H9 (cell line): ENCODE results near the gene SMIM23. TPM values are rescaled to one million over a fixed set of nuclear protein-coding genes. Genes with fewer than 3 reads are reported as not detected.

ENCODE experiments used
- DNase-seq: peaks from one replicate; pipeline ENCODE4 v3.0.0-alpha.2; 2017
- H2AFZ ChIP-seq: one replicate; pipeline ENCODE4 v1.6.1; 2013; ENCODE audit warnings: mild to moderate bottlenecking, low read length, control low read depth, moderate library complexity
- H2AK5ac ChIP-seq: 2 replicates; pipeline ENCODE4 v1.6.1; 2013; ENCODE audit warnings: low read length, control low read depth, mixed read lengths; ENCODE audit not compliant: insufficient read length
- H2BK120ac ChIP-seq: one replicate; pipeline ENCODE4 v1.6.1; 2013; ENCODE audit warnings: low read depth, mild to moderate bottlenecking, low read length, control low read depth, inconsistent platforms; ENCODE audit not compliant: poor library complexity, severe bottlenecking
- H2BK12ac ChIP-seq: 2 replicates; pipeline ENCODE4 v1.6.1; 2013; ENCODE audit warnings: low read length, control low read depth, mixed read lengths, low read depth; ENCODE audit not compliant: insufficient read length
- H2BK15ac ChIP-seq: 2 replicates; pipeline ENCODE4 v1.6.1; 2013; ENCODE audit warnings: low read depth, low read length, control low read depth
- H2BK20ac ChIP-seq: one replicate; pipeline ENCODE4 v1.6.1; 2013; ENCODE audit warnings: low read depth, mild to moderate bottlenecking, low read length, control low read depth, inconsistent platforms; ENCODE audit not compliant: poor library complexity, severe bottlenecking
- H2BK5ac ChIP-seq: 2 replicates; pipeline ENCODE4 v1.6.1; 2013; ENCODE audit warnings: low read length, control low read depth, mixed read lengths; ENCODE audit not compliant: insufficient read length
- H3K14ac ChIP-seq: 2 replicates; pipeline ENCODE4 v1.6.1; 2013; ENCODE audit warnings: low read length, control low read depth; ENCODE audit not compliant: insufficient read depth
- H3K18ac ChIP-seq: 2 replicates; pipeline ENCODE4 v1.6.1; 2013; ENCODE audit warnings: low read depth, mild to moderate bottlenecking, mixed read lengths, low read length, control low read depth; ENCODE audit not compliant: insufficient read length
- H3K23ac ChIP-seq: 2 replicates; pipeline ENCODE4 v1.6.1; 2013; ENCODE audit warnings: low read length, control low read depth, mixed read lengths, low read depth; ENCODE audit not compliant: insufficient read length
- H3K23me2 ChIP-seq: 2 replicates; pipeline ENCODE4 v1.6.1; 2013; ENCODE audit warnings: low read depth, mild to moderate bottlenecking, mixed read lengths, low read length, control low read depth; ENCODE audit not compliant: insufficient read length, poor library complexity, severe bottlenecking
- H3K27ac ChIP-seq: 2 replicates; pipeline ENCODE4 v1.5.1; 2013; ENCODE audit warnings: low read length, control low read depth, mixed read lengths, low read depth; ENCODE audit not compliant: insufficient read length
- H3K27me3 ChIP-seq: 2 replicates; pipeline ENCODE4 v1.6.1; 2013; ENCODE audit warnings: low read length, control low read depth, inconsistent platforms; ENCODE audit not compliant: insufficient read depth
- H3K4ac ChIP-seq: 2 replicates; pipeline ENCODE4 v1.6.1; 2013; ENCODE audit warnings: low read depth, mild to moderate bottlenecking, control low read depth, inconsistent platforms, low read length, moderate library complexity
- H3K4me1 ChIP-seq: 2 replicates; pipeline ENCODE4 v1.6.1; 2013; ENCODE audit warnings: low read length, control low read depth, inconsistent platforms; ENCODE audit not compliant: insufficient read depth
- H3K4me2 ChIP-seq: 2 replicates; pipeline ENCODE4 v1.6.1; 2013; ENCODE audit warnings: low read length, control low read depth, mixed read lengths; ENCODE audit not compliant: insufficient read length, insufficient read depth
- H3K56ac ChIP-seq: 2 replicates; pipeline ENCODE4 v1.6.1; 2013; ENCODE audit warnings: low read depth, mild to moderate bottlenecking, mixed read lengths, low read length, control low read depth; ENCODE audit not compliant: insufficient read length
- H3K79me1 ChIP-seq: 2 replicates; pipeline ENCODE4 v1.6.1; 2013; ENCODE audit warnings: low read depth, mild to moderate bottlenecking, moderate library complexity, low read length, control low read depth, inconsistent platforms; ENCODE audit not compliant: insufficient read depth, poor library complexity, severe bottlenecking
- H3K79me2 ChIP-seq: 2 replicates; pipeline ENCODE4 v1.6.1; 2013; ENCODE audit warnings: low read length, control low read depth, inconsistent platforms; ENCODE audit not compliant: insufficient read depth
- H3K9ac ChIP-seq: 2 replicates; pipeline ENCODE4 v1.6.1; 2013; ENCODE audit warnings: low read length, control low read depth, mixed read lengths; ENCODE audit not compliant: insufficient read length; ENCODE audit errors: extremely low read depth
- H3K9me3 ChIP-seq: one replicate; pipeline ENCODE4 v1.6.1; 2013; ENCODE audit warnings: low read depth, low read length, inconsistent platforms; ENCODE audit not compliant: control insufficient read depth
- H3T11ph ChIP-seq: one replicate; pipeline ENCODE4 v1.6.1; 2013; ENCODE audit warnings: mild to moderate bottlenecking, low read length, control low read depth, inconsistent platforms
- H4K20me1 ChIP-seq: one replicate; pipeline ENCODE4 v1.6.1; 2013; ENCODE audit not compliant: control insufficient read depth, insufficient read length, insufficient read depth
- H4K5ac ChIP-seq: 2 replicates; pipeline ENCODE4 v1.6.1; 2013; ENCODE audit warnings: low read depth, mild to moderate bottlenecking, mixed read lengths, low read length, control low read depth; ENCODE audit not compliant: insufficient read length
- H4K8ac ChIP-seq: replicated peaks from 2 replicates; pipeline ENCODE4 v1.6.1; 2013; ENCODE audit warnings: low read length, control low read depth, mixed read lengths, low read depth; ENCODE audit not compliant: insufficient read length
- H4K91ac ChIP-seq: 2 replicates; pipeline ENCODE4 v1.6.1; 2013; ENCODE audit warnings: low read depth, mild to moderate bottlenecking, moderate library complexity, mixed read lengths, low read length, control low read depth; ENCODE audit not compliant: insufficient read length
- H3K27ac Mint-ChIP-seq, 3 experiments: 2 replicates in 2 of 3; 3 replicates in 1 of 3; pipeline ENCODE4 v1.8.0; 2020 to 2021; ENCODE audit warnings: mixed read lengths in 3 of 3, mild to moderate bottlenecking in 1 of 3, moderate library complexity in 1 of 3
- H3K27me3 Mint-ChIP-seq: 2 replicates; pipeline ENCODE4 v1.8.0; 2021; ENCODE audit warnings: low read depth, mild to moderate bottlenecking, moderate library complexity, mixed read lengths
- H3K36me3 Mint-ChIP-seq, 3 experiments: 2 replicates in 2 of 3; 3 replicates in 1 of 3; pipeline ENCODE4 v1.8.0; 2020 to 2021; ENCODE audit warnings: low read depth in 3 of 3, mixed read lengths in 3 of 3; ENCODE audit not compliant: insufficient read depth in 1 of 3
- H3K4me1 Mint-ChIP-seq, 2 experiments: 2 replicates each; pipeline ENCODE4 v1.8.0; 2020; ENCODE audit warnings: mixed read lengths in 2 of 2
- H3K4me3 Mint-ChIP-seq, 2 experiments: 2 replicates in 1 of 2; 3 replicates in 1 of 2; pipeline ENCODE4 v1.8.0; 2020 to 2021; ENCODE audit warnings: mild to moderate bottlenecking in 2 of 2, mixed read lengths in 2 of 2, moderate library complexity in 1 of 2
- H3K9me3 Mint-ChIP-seq, 2 experiments: 2 replicates in 1 of 2; 3 replicates in 1 of 2; pipeline ENCODE4 v1.8.0; 2020; ENCODE audit warnings: mild to moderate bottlenecking in 2 of 2, mixed read lengths in 2 of 2, moderate library complexity in 1 of 2
- WGBS: extraction: QIAGEN DNeasy Blood & Tissue Kit; methylation state at CpG from one replicate; pipeline ENCODE4 v1.1.7; 2013; ENCODE audit warnings: missing lambda C conversion rate, low lambda C conversion rate, mixed read lengths; ENCODE audit not compliant: insufficient read length; ENCODE audit errors: extremely low coverage; 5-methylcytosine and 5-hydroxymethylcytosine counted together
- total RNA-seq: library from RNA; stranded (reverse); gene quantifications from 2 replicates; pipeline ENCODE4 v1.2.1, GENCODE V29; 2021
- TF ChIP-seq, protein P1 (sequence below): fragments of 200-600 bp; sonication (generic); conservative IDR thresholded peaks from 3 replicates; pipeline ENCODE4 v1.8.0; 2021; ENCODE audit warnings: antibody characterized with exemption, mild to moderate bottlenecking

SMIM23 gene
- total RNA-seq, 1 experiment from 2014 or later = not detected

DNA sequence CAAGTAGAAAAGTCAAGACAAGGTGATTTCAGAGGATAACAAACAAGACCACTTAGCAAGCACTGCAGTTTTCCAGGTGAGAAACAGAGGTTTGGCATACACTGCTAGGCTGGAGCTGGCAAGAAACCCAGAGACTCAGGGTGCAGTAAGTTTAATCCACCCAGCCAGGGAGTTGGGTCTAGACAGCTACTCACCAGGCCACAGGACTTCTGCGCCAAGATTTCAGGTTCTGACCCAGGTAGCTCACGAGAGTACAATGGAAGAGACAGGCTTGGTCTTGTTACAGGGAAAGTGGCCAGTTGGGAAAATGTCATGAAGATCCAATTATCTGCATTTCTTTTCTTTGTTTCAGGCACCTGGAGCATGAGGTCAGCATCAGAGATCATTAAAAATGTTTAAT is 9.8 kb downstream of the SMIM23 start:
- Histone ChIP-seq H3K4me1 (no peaks in the 10 kb centered on the region), H3K4ac (no peak overlapping the region), H3K27ac (no peak overlapping the region), H2BK20ac (no peak overlapping the region), H4K20me1 (no peaks in the 10 kb centered on the region), H4K91ac (no peak overlapping the region), H3K18ac (no peak overlapping the region), H2BK5ac (no peak overlapping the region), H3K79me2 (no peaks in the 10 kb centered on the region), H3K9me3 (no peaks in the 10 kb centered on the region), H2AK5ac (no peak overlapping the region), H3K23ac (no peak overlapping the region), H3T11ph (no peak overlapping the region), H4K5ac (no peak overlapping the region), H2AFZ (no peak overlapping the region), H4K8ac (no peak overlapping the region), H2BK15ac (no peak overlapping the region), H2BK12ac (no peak overlapping the region), H3K14ac (no peak overlapping the region), H3K27me3 (no peaks in the 10 kb centered on the region), H3K9ac (no peak overlapping the region), H2BK120ac (no peak overlapping the region), H3K79me1 (no peaks in the 10 kb centered on the region), H3K23me2 (no peaks in the 10 kb centered on the region), H3K4me2 (no peak overlapping the region), H3K56ac (no peak overlapping the region)
- Mint-ChIP-seq H3K4me1 (0 out of 4 replicates have a peak, but pooled peaks cover 0 to 4% of the 10 kb centered on the region in 2 experiments), H3K9me3 (no peaks in the 10 kb centered on the region), H3K27ac (no peak overlapping the region), H3K4me3 (no peak overlapping the region), H3K27me3 (peaks cover 14% of the 10 kb centered on the region), H3K36me3 (no peaks in the 10 kb centered on the region)
- TF ChIP-seq, protein P1, sequence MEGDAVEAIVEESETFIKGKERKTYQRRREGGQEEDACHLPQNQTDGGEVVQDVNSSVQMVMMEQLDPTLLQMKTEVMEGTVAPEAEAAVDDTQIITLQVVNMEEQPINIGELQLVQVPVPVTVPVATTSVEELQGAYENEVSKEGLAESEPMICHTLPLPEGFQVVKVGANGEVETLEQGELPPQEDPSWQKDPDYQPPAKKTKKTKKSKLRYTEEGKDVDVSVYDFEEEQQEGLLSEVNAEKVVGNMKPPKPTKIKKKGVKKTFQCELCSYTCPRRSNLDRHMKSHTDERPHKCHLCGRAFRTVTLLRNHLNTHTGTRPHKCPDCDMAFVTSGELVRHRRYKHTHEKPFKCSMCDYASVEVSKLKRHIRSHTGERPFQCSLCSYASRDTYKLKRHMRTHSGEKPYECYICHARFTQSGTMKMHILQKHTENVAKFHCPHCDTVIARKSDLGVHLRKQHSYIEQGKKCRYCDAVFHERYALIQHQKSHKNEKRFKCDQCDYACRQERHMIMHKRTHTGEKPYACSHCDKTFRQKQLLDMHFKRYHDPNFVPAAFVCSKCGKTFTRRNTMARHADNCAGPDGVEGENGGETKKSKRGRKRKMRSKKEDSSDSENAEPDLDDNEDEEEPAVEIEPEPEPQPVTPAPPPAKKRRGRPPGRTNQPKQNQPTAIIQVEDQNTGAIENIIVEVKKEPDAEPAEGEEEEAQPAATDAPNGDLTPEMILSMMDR = no peak
- DNase-seq = no peak
- WGBS = no CpG with 5 or more reads among the region's 2 CpGs
